ENCODE measurements around the gene PCSK6.

GRCh38 chr15:101440846-101441590 is 48.5 kb downstream of the PCSK6 start:
- TF ChIP-seq, protein P1, sequence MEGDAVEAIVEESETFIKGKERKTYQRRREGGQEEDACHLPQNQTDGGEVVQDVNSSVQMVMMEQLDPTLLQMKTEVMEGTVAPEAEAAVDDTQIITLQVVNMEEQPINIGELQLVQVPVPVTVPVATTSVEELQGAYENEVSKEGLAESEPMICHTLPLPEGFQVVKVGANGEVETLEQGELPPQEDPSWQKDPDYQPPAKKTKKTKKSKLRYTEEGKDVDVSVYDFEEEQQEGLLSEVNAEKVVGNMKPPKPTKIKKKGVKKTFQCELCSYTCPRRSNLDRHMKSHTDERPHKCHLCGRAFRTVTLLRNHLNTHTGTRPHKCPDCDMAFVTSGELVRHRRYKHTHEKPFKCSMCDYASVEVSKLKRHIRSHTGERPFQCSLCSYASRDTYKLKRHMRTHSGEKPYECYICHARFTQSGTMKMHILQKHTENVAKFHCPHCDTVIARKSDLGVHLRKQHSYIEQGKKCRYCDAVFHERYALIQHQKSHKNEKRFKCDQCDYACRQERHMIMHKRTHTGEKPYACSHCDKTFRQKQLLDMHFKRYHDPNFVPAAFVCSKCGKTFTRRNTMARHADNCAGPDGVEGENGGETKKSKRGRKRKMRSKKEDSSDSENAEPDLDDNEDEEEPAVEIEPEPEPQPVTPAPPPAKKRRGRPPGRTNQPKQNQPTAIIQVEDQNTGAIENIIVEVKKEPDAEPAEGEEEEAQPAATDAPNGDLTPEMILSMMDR (IDR thresholded peaks at IDR 0.05; ENCODE audit: insufficient read depth, low read length): no peak
- no peak for TF ChIP-seq POLR2AphosphoS5 (IDR thresholded peaks at IDR 0.05; ENCODE audit: low read depth)
- TF ChIP-seq, protein P2, sequence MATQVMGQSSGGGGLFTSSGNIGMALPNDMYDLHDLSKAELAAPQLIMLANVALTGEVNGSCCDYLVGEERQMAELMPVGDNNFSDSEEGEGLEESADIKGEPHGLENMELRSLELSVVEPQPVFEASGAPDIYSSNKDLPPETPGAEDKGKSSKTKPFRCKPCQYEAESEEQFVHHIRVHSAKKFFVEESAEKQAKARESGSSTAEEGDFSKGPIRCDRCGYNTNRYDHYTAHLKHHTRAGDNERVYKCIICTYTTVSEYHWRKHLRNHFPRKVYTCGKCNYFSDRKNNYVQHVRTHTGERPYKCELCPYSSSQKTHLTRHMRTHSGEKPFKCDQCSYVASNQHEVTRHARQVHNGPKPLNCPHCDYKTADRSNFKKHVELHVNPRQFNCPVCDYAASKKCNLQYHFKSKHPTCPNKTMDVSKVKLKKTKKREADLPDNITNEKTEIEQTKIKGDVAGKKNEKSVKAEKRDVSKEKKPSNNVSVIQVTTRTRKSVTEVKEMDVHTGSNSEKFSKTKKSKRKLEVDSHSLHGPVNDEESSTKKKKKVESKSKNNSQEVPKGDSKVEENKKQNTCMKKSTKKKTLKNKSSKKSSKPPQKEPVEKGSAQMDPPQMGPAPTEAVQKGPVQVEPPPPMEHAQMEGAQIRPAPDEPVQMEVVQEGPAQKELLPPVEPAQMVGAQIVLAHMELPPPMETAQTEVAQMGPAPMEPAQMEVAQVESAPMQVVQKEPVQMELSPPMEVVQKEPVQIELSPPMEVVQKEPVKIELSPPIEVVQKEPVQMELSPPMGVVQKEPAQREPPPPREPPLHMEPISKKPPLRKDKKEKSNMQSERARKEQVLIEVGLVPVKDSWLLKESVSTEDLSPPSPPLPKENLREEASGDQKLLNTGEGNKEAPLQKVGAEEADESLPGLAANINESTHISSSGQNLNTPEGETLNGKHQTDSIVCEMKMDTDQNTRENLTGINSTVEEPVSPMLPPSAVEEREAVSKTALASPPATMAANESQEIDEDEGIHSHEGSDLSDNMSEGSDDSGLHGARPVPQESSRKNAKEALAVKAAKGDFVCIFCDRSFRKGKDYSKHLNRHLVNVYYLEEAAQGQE (IDR thresholded peaks at IDR 0.05; ENCODE audit: insufficient replicate concordance, low read depth): no peak

Measured in HL-60 (cell line).